Activated T-cell treated with anti-CD3 and anti-CD28 coated beads, Interleukin-2, amount 50 U/mL, for 4 hours (primary cell): ENCODE data around the gene MYOM3. TPM values are rescaled to one million over a fixed set of nuclear protein-coding genes. Genes with fewer than 3 reads are reported as not detected.

Source experiments
- ATAC-seq, 2 donors: fragments of 200-7000 bp; cut with Tn5 transposase; one replicate each; pipeline ENCODE4 v1.10.0; 2021
- DNase-seq: peaks from one replicate; pipeline ENCODE4 v3.0.0-alpha.2; 2020
- H3K27me3 Mint-ChIP-seq: one replicate; pipeline ENCODE4 v1.8.0; 2021; ENCODE audit warnings: low read depth, mixed read lengths
- H3K36me3 Mint-ChIP-seq: one replicate; pipeline ENCODE4 v1.8.0; 2022; ENCODE audit warnings: mixed read lengths; ENCODE audit not compliant: insufficient read depth
- H3K4me1 Mint-ChIP-seq: one replicate; pipeline ENCODE4 v1.8.0; 2021; ENCODE audit warnings: low read depth, mixed read lengths
- H3K4me3 Mint-ChIP-seq: one replicate; pipeline ENCODE4 v1.8.0; 2021; ENCODE audit warnings: mild to moderate bottlenecking, moderate library complexity, mixed read lengths
- H3K9me3 Mint-ChIP-seq: one replicate; pipeline ENCODE4 v1.8.0; 2021; ENCODE audit warnings: mixed read lengths
- total RNA-seq, 3 donors: library from RNA; stranded (reverse); gene quantifications; one replicate each; pipeline ENCODE4 v1.2.1, GENCODE V29; 2021

MYOM3 gene
- total RNA-seq, 3 donors from 2014 or later = not detected

DNA sequence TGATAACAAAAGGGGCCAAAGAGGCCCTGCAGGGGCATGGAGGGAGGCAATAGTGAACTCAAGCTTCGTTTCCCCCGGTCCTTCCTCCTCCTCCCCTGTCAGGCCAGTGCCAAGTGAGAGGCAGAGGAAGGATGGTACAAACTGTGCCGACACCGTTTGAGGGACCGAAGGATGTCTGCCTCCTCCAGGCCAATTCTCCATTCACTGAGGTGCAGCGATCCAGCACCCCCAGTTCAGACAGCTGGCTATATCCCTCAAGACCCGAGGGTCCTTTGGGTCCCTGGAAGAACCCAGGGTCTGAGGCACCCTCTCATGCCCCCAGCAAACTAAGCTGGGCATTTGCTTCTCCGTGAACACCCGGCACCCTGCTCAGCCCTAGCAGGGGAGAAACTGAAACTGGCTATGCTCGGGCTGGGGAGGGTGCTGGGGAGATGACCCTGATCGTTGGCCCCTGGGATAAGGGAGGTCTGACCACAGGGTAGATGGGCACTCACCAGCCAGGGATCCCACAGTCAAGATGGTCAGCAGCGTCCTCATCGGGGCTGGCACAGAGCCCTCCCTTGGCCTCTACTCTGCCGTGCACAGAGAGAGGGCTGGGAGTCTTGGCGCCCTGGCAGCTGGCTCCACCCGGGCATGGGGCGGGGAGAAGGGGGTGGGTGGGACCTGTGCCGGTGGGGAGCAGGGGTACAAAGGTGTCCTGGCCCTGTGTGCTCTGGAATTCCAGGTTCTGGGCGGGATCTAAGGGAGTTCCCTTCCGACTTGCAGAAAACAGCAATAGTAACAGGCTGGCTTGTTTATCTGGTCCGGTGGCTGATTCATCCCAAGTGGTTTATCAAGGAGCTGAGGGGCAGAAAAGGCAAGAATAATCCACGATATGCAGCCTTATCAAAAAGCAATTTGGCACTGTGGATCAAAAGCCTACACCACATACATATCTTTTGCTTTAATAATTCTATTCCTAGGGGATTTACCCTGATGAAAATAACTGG lies 30.9 kb upstream of the MYOM3 start, which contains the start of gene IL22RA1:
TSS of gene IL22RA1 (minus strand) at position 595 of the 989 bp plus-strand sequence. CDS start at position 537, 58 bp downstream.
- no peaks in the 10 kb centered on the region for H3K4me1 Mint-ChIP-seq
- H3K36me3 Mint-ChIP-seq = no peaks in the 10 kb centered on the region
- DNase-seq (no peak), ATAC-seq (no peak)
- H3K27me3 Mint-ChIP-seq = peaks cover 9% of the 10 kb centered on the region
- H3K4me3 Mint-ChIP-seq = no peak within 1 kb of the TSS
- no peaks in the 10 kb centered on the region for H3K9me3 Mint-ChIP-seq

DNA sequence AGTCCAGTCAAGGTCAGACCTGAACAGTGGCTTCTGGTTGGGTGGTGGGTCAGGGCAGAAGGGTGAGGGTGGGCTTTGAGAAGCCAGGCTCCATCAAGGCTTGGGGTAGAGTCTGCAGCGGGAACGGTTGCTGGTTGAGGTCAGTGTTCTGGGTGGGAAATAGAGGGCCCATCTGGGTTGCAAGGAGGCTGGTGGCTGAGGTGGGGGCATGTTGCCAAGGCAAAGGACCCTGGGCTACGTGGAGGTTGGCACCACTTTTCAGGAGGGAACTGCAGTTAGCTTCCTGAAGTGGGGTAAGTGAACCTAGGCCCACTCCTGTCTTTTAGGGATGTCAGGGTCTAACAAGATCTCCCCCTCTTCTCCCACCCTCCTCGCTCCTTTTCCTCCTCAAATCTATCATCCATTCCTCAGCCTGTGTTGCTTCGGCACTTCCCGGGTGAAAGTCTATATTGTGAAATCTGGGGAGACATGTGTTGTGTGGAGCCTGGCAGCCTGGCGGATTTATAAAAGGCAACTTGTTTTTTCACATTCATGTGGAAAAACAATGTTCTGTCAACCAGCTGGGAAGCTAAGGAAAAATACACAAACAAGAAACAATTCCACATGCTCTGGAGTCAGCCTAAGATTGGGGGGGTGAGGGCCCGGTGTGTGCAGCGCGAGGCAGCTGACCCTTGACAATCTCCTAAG lies 29.5 kb upstream of the MYOM3 start:
- Mint-ChIP-seq H3K36me3 (no peaks in the 10 kb centered on the region), H3K27me3 (peaks cover 6% of the 10 kb centered on the region), H3K9me3 (no peaks in the 10 kb centered on the region), H3K4me3 (no peak overlapping the region), H3K4me1 (no peaks in the 10 kb centered on the region)
- DNase-seq (no peak), ATAC-seq (no peak)

DNA sequence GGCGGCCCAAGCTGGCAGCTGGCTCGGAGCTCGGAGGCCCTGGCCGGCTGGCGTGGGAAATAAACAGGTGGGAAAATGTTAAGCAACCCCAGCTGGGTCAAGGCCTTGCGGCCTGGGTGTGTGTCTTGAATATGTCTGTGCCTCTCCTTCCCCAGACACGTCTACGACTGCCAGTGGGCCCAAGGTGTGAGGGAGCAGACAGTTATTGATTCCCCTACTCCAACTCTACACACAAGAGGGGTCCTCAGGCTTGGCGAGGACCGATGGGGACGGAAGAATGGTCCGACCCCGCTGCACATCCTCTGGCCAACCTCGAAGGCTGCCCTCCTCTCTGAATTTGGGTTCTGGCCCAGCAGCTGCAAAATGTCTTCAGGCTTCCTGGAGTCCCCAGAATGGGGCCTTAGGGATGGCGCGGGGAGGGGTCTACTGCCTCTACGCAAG lies 28.8 kb upstream of the MYOM3 start:
- Mint-ChIP-seq H3K9me3 (no peaks in the 10 kb centered on the region), H3K27me3 (peaks cover 6% of the 10 kb centered on the region), H3K36me3 (no peaks in the 10 kb centered on the region), H3K4me1 (no peaks in the 10 kb centered on the region), H3K4me3 (no peak overlapping the region)
- ATAC-seq = no peak
- no peak for DNase-seq

DNA sequence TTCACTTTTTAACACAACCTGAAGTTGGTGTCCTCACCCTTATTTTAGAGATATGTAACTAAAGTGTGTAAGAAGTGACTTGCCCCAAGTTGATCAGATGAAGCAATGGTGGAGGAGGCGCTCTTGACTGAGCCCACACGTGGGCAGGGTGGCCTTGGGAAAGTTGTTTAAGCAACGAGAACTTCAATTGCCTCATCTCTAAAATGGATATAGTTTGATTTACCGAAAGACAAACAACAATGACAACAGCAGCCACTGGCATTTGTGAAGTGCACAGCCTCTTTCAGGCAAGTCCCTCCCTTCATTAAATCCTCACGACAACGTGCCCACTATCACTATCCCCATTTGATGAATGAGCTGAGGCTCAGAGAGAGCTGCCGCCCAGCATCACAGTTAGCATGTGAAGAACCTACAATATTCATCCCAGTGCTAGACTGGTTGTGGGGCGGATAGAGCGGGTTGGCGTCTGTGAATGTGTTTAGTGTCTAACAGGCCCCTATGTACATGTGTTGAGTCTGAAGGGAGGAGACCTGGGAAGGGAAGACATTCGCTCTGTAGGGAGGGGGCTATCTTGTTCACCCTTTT lies 28.0 kb upstream of the MYOM3 start:
- no peak for DNase-seq
- Mint-ChIP-seq H3K27me3 (peaks cover 5% of the 10 kb centered on the region), H3K9me3 (no peaks in the 10 kb centered on the region), H3K4me1 (no peaks in the 10 kb centered on the region), H3K36me3 (no peaks in the 10 kb centered on the region), H3K4me3 (no peak overlapping the region)
- no peak for ATAC-seq

DNA sequence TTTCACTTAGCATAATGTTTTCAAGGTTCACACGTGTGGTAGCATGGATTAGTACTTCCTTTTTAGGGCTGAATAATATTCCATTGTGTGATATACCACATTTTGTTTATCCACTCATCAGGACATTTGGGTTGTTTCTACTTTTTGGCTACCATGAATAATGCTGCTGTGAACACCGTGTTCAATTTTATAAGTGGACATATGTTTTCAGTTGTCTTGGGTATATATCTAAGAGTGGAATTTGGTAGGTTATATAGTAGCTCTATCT lies 27.2 kb upstream of the MYOM3 start:
- DNase-seq = no peak
- H3K4me1 Mint-ChIP-seq = no peaks in the 10 kb centered on the region
- peaks cover 5% of the 10 kb centered on the region for H3K27me3 Mint-ChIP-seq
- H3K9me3 Mint-ChIP-seq = no peaks in the 10 kb centered on the region
- H3K4me3 Mint-ChIP-seq = no peak overlapping the region
- H3K36me3 Mint-ChIP-seq = no peaks in the 10 kb centered on the region
- no peak for ATAC-seq

DNA sequence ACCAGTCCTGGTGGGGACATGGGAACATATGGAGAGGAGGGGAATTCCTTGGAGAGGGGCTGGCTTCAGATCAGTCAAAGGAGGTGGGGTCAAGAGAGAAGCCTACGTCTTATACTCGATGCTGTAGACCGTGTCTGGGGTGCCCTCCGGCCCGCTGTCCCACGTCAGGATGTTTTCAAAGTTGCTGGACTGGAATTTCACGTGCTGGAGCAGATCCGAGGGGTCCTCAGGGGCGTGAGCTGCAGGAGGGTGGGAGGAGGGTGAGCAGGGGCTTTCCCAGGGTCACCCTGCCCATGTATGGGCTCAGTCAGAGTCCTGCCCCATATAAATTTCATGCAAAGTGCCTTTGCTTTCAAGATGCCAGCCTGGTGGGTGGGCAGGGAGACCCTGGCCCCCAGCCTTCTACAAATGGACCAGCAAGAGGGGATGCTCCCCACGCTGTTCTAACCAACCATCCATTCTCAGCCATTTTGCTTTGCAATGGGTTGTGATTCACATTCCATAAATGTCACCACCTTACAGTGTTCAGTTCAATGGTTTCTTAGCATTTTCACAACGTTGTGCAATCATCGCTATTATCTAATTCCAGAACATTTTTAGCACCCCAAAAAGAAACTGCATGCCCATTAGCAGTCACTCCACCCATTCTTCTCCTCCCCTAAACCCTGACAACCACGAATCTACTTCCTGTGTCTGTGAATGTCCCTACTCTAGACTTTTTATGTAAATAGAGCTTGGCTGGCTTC lies 26.7 kb upstream of the MYOM3 start:
- no peak for DNase-seq
- no peaks in the 10 kb centered on the region for H3K36me3 Mint-ChIP-seq
- no peaks in the 10 kb centered on the region for H3K9me3 Mint-ChIP-seq
- peaks cover 5% of the 10 kb centered on the region for H3K27me3 Mint-ChIP-seq
- no peaks in the 10 kb centered on the region for H3K4me1 Mint-ChIP-seq
- H3K4me3 Mint-ChIP-seq = no peak overlapping the region
- no peak for ATAC-seq

DNA sequence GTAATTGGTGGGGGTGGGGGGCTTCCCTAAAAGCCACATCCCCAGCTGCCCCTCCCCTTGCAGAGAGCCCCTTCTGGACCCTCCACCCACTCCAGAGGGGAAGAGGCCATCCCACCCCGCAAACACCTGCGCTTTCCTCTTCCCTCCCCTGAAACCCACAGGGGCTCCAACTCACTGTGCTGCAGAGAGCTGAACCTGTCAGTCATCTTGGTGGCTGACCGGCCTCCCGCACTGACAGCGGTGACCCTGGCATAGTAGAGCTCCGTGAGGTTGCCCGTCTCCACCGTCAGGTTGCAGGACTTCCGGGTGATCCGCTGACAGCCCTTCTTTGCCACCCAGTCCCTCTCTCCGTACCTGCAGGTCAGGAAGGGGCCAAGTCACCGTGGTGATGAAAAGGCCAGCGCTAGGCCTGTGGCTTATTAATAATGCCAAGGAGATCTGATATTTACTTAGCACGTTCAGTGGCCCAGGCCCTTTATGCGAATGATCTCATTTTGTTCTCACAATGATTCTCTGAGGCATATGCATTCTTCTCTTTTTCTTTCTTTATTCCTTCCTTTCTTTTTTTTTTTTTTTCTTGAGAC lies 25.1 kb upstream of the MYOM3 start:
- peaks cover 5% of the 10 kb centered on the region for H3K27me3 Mint-ChIP-seq
- H3K4me3 Mint-ChIP-seq = no peak overlapping the region
- H3K4me1 Mint-ChIP-seq = no peaks in the 10 kb centered on the region
- no peaks in the 10 kb centered on the region for H3K9me3 Mint-ChIP-seq
- DNase-seq = no peak
- no peak for ATAC-seq
- no peaks in the 10 kb centered on the region for H3K36me3 Mint-ChIP-seq

DNA sequence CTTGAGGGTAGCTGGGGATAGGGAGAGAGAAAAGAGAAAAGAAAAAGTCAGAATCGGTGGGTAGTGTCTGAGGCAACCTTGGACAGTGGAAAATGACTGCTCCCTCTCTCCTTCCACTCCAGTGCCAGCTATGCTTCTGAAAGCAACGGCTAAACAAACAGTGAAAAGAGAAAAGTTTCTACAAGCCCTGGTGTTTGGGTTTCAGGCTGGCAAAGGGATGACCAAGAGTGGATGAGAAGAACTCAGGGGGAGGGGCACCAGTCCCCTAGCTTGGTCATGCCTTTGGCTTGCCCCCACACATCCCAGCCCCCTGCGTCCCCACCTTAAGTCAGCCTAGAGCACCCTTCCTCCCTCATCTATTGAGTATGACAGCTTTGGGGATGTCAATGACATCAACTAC lies 22.4 kb upstream of the MYOM3 start:
- Mint-ChIP-seq H3K4me1 (no peaks in the 10 kb centered on the region), H3K4me3 (no peak overlapping the region), H3K9me3 (peaks cover 13% of the 10 kb centered on the region), H3K36me3 (no peaks in the 10 kb centered on the region), H3K27me3 (peaks cover 2% of the 10 kb centered on the region)
- ATAC-seq (no peak), DNase-seq (no peak)

DNA sequence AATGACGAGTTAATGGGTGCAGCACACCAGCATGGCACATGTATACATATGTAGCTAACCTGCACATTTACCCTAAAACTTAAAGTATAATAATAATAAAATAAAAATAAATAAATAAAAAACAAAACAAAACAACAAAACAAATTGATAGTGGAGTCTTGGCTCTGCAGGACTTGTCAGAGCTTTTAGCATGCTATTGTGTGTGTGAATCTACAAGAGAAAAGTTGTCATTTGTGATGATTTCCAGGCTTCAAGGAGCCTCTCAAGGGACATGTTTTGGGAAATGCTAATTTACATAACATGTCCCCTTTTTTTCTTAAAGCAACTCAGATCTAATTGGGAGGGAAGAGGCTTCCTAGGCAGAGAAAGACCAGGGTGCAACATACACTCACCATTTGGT lies 21.9 kb upstream of the MYOM3 start:
- no peaks in the 10 kb centered on the region for H3K4me1 Mint-ChIP-seq
- H3K36me3 Mint-ChIP-seq = no peaks in the 10 kb centered on the region
- peaks cover 13% of the 10 kb centered on the region for H3K9me3 Mint-ChIP-seq
- ATAC-seq = no peak
- no peak for DNase-seq
- H3K27me3 Mint-ChIP-seq = peaks cover 2% of the 10 kb centered on the region
- H3K4me3 Mint-ChIP-seq = no peak overlapping the region

DNA sequence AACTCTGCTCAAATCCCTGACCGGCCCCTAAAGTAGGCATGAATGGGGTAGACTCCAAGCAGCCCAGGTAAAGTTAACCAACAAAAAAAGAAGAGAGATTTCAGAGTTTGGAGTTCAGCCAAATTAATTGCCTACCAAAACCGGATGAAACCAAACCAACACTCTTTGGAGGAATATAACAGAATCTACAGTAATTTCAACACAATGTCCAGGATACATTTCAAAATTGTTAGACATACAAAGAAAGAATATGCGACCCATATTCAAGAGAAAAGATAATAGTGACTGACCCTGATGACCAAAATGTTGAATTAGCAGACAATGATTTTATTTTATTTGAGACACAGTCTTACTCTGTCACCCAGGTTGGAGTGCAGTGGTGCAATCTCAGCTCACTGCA lies 18.4 kb upstream of the MYOM3 start:
- no peak for DNase-seq
- Mint-ChIP-seq H3K4me1 (no peaks in the 10 kb centered on the region), H3K27me3 (peaks cover 1% of the 10 kb centered on the region), H3K9me3 (peaks cover 13% of the 10 kb centered on the region), H3K36me3 (no peaks in the 10 kb centered on the region), H3K4me3 (no peak overlapping the region)
- ATAC-seq = no peak

DNA sequence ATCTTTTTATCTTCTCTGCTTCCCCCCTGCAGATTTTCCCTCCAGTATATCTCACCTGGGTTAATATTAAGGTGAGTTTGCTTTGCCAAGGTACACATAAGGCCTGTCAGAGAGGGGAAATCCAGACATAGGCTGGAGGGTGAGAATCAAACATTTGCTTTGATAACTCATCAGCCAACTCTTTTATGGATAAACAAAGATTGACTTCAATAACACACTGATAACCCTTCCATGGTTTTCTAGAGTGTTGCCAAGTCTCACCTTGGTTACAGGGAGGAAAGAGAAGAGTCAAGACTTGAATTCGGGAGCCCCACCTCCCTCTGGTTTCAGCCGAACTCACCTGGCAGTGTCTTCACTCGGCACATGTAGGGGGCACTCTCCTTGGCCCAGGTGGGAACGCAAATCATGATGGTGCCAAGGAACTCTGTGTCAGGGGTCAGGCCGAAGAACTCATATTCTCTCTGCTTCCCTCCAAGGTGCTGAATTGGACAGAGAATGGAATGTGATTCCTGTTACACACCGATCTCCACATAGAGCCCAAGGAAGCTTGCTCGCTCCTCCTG lies 15.9 kb upstream of the MYOM3 start:
- ATAC-seq (no peak), DNase-seq (no peak)
- H3K27me3 Mint-ChIP-seq = peaks cover 4% of the 10 kb centered on the region
- H3K4me3 Mint-ChIP-seq = no peak overlapping the region
- H3K4me1 Mint-ChIP-seq = no peaks in the 10 kb centered on the region
- H3K36me3 Mint-ChIP-seq = no peaks in the 10 kb centered on the region
- H3K9me3 Mint-ChIP-seq = peaks cover 13% of the 10 kb centered on the region

DNA sequence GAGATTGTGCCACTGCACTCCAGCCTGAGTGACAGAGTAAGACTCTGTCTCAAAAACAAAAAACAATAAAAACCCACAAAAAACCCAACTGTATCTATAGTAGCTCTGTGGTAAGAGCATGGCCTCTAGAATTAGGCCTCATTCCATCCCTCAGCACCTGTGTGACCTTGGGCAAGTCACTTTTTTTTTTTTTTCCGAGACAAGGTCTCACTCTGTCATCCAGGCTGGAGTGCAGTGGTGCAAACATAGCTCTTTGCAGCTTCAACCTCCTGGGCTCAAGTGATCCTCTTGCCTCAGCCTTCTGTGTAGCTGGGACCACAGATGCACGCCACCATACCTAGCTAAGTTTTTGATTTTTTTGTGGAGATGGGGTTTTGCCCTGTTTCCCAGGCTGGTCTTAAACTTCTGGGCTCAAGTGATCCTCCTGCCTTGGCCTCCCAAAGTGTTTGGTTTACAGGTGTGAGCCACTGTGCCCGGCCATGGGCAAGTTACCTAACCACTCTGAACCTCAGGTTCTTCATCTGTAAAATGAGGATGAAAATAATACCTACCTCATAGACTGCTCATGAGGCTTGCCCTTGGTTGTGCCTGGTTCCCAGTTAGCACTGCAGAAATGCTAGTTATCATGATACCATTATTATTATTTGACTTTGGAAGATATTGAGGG lies 15.3 kb upstream of the MYOM3 start:
- H3K36me3 Mint-ChIP-seq = no peaks in the 10 kb centered on the region
- no peaks in the 10 kb centered on the region for H3K4me1 Mint-ChIP-seq
- H3K9me3 Mint-ChIP-seq = peaks cover 13% of the 10 kb centered on the region
- DNase-seq = no peak
- no peak for ATAC-seq
- H3K27me3 Mint-ChIP-seq = peaks cover 4% of the 10 kb centered on the region
- H3K4me3 Mint-ChIP-seq = no peak overlapping the region

DNA sequence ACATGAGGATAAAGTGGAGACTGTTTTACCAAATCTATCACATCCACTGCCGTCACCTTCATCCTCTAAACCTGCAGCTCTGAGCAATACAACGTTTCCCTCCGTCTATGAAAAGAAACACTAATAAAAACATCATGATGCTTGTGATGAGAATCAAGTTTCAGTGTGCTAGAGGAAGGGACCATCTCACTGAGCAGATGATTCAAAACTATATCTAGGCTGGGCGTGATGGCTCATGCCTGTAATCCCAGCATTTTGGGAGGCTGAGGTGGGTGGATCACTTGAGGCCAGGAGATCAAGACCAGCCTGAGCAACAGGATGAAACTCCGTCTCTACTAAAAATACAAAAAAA lies 14.7 kb upstream of the MYOM3 start:
- no peak for ATAC-seq
- DNase-seq = no peak
- H3K36me3 Mint-ChIP-seq = no peaks in the 10 kb centered on the region
- H3K4me1 Mint-ChIP-seq = no peaks in the 10 kb centered on the region
- no peak overlapping the region for H3K4me3 Mint-ChIP-seq
- H3K27me3 Mint-ChIP-seq = peaks cover 6% of the 10 kb centered on the region
- H3K9me3 Mint-ChIP-seq = peaks cover 13% of the 10 kb centered on the region
